ENCODE data around the gene PP2D1.

DNA sequence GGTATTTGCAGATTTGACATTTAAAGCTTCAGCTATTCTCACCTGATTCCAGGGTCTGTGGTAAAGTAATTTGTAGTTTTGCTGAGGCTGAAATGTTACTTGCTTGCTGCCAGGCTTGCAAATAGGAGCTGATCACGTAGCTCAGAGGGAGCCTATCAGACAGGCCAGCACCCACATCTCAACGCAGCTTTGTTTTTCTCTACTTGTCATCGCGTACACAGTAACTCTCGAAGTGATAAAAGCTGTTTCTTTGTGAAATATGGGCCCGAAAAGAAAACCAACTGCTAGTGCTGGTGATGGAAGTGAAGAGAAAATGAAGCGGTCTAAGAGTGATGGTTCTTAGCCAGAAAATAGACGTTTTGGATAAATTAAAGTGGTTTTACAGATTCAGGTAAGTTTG lies 41.7 kb downstream of the PP2D1 start:
- no peak for TF ChIP-seq SP2 (IDR thresholded peaks at IDR 0.05; ENCODE audit: extremely low read depth, low read depth, low read length, poor library complexity, severe bottlenecking)
- TF ChIP-seq LCOR (CRISPR knock-in tag; IDR thresholded peaks at IDR 0.05) = no peak

Data from K562 (cell line).